ENCODE data around the gene RNF167.

Gene RNF167

DNA sequence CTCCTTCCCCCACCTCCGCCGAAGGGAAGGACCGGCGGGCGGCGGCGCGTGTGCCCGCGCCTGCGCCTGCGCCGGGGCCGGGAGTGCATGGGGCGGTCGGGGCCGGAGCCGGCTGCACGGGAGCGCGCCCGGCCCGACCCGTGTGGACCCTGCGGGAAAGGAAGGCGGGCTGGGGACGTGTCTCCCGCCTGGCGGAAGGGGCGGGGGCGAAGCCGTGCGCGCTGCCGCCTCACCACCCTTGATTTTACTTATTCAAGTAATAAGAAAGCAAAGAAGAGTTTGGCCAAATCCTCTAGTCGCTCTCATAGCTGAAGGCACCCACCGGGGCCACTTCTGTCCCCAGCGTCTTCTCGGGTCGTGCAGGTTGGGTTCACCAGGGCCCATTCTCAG is 8.9 kb downstream of the RNF167 start:
- no peak for TF ChIP-seq ARNT (IDR thresholded peaks at IDR 0.05)
- no peak for TF ChIP-seq ELF4 (IDR thresholded peaks at IDR 0.05)
- no peak for TF ChIP-seq LEF1 (IDR thresholded peaks at IDR 0.05; ENCODE audit: borderline replicate concordance)
- no peak for TF ChIP-seq SUZ12 (IDR thresholded peaks at IDR 0.05)
- no peak for TF ChIP-seq FOXM1 (IDR thresholded peaks at IDR 0.05; ENCODE audit: borderline replicate concordance)
- TF ChIP-seq HDGF (IDR thresholded peaks at IDR 0.05; ENCODE audit: borderline replicate concordance), result no peak
- no peak for TF ChIP-seq FOXA1 (IDR thresholded peaks at IDR 0.05)
- TF ChIP-seq NFRKB (IDR thresholded peaks at IDR 0.05), result no peak
- TF ChIP-seq L3MBTL2 (conservative IDR thresholded peaks at IDR 0.05), result no peak
- TF ChIP-seq ZNF384 (IDR thresholded peaks at IDR 0.05), result no peak
- TF ChIP-seq, protein P1, sequence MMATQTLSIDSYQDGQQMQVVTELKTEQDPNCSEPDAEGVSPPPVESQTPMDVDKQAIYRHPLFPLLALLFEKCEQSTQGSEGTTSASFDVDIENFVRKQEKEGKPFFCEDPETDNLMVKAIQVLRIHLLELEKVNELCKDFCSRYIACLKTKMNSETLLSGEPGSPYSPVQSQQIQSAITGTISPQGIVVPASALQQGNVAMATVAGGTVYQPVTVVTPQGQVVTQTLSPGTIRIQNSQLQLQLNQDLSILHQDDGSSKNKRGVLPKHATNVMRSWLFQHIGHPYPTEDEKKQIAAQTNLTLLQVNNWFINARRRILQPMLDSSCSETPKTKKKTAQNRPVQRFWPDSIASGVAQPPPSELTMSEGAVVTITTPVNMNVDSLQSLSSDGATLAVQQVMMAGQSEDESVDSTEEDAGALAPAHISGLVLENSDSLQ (IDR thresholded peaks at IDR 0.05), result no peak
- no peak for TF ChIP-seq SP1 (IDR thresholded peaks at IDR 0.05)
- peak; percentile 83 for DNase-seq (ENCODE audit: extremely low spot score)
- ChIA-PET CTCF (interaction anchor here (0.5 kb wide), 1 partner anchor 788 kb away, joined by 3 read pairs; no protein-coding TSS in a partner anchor), POLR2A (interaction anchor here (0.5 to 7.2 kb wide), 12 partner anchors 9 to 49 kb away, joined by 3 to 101 read pairs (median 4); partner anchors contain the start of genes CAMTA2, INCA1, KIF1C and RNF167)

DNA sequence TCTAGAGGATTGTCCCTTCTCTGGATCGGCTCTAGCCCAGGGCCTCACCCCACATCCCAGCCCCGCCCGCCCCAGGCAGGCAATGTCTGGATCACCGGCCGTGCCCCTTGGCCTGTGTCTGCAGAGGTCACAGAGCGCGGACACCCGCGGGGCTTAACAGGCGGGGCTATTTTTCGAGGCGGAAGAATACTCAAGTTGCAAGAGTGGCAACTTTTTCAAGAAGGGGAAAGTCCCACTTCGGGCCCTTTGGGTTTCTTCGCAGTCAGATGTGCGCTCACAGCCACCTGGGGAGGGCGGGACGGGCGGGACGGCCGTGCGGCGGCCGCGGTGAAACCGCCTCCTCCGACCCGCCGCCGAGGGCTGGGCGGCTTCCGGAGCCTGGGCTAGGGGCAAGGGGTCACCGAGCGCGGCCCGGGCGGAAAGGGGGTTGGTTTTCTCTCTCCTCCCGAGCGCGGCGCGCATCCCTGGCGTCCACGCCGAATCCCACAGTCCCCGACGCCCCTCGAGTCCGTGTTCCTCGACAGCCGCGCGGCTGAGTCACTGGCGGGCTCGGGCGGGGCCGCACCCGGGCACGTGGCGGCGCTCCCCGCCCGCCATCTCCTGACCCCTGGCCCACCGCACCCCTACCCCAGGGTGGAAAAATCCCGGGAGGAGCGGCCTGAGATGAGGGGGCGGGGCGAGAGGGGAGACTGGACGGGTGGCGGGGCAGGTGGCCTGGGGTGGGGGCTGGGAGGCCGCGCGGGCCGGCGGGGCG is 9.4 kb downstream of the RNF167 start:
- peak; percentile 45 for DNase-seq (ENCODE audit: extremely low spot score)
- TF ChIP-seq FOXK2 (IDR thresholded peaks at IDR 0.05) (no peak), L3MBTL2 (conservative IDR thresholded peaks at IDR 0.05) (peak; percentile 86)
- ChIA-PET CTCF (no interaction called here), POLR2A (interaction anchor here (0.5 to 9.2 kb wide), 12 partner anchors 8 to 46 kb away, joined by 3 to 110 read pairs (median 4); partner anchors contain the start of genes CAMTA2, RNF167, SLC25A11 and SPAG7)

DNA sequence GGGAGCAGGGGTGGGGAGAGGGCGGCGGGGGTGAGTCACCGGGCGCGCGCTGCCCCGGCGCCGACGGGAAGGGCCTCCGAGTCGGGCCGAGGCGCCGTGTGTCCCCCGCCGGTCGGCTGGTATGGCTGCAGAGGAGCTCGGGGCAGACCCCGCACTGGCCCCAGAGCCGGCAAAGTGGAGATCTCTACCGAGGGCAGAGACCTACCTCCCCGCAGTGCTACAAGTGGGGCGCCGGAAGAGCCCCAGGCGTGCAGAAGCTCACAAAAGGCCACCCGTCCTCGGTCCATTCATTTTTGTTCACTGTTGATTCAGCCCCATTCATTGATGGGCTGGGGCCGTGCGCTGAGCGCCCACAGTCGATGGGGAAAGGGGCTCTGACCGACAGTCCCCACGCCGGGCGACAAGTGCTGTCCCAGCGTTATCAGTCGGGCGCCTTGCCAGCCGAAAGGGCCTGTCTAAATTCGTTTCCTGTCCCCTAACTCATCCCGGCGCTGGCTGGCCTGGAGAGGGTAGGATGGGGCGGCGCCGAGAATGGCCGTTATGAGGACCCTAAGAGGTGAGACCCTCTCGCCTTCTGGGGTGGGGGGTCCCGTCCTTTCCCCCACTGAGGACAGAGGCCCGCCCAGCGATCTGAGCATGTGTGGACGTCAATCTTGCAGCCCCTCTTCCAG is 10.1 kb downstream of the RNF167 start:
- POLR2A ChIA-PET, result interaction anchor here (1.0 to 9.2 kb wide), 4 partner anchors 11 to 42 kb away, joined by 3 to 110 read pairs (median 52); partner anchors contain the start of genes RNF167, SLC25A11 and SPAG7
- DNase-seq (ENCODE audit: extremely low spot score), result no peak
- TF ChIP-seq FOXM1 (IDR thresholded peaks at IDR 0.05; ENCODE audit: borderline replicate concordance), result no peak
- CTCF ChIA-PET, result no interaction called here

DNA sequence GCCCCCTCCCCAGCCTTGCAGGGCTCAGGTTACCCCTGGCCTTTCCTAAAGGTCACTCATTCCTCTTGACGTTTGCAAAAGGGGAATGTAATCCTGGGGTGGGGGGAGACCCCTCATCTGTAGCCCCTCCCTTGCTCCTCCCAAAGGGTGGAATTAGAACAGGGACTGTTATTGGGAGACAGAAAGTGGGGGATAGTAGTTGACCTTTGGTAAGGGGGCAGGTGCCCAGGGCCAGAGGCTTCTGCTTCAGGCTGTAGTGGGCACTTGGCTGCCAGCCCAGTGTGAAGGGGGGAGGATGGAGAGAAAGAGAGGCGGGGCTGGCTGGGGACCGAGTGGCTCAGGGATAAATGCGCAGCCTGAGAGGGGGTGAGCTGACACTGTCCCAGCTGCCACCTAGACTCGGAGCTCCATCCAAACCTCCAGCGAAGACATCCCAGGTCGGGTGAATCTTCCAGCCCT is 10.7 kb downstream of the RNF167 start, which contains the start of gene ENO3:
ENO3 (plus strand) TSS at position 374 of the 459 bp plus-strand sequence. CDS start 711 bp downstream, outside the sequence.
- CTCF ChIA-PET, result interaction anchor here (1.1 kb wide), 1 partner anchor 42 kb away, joined by 3 read pairs; no protein-coding TSS in a partner anchor
- DNase-seq (ENCODE audit: extremely low spot score), result no peak
- TF ChIP-seq L3MBTL2 (conservative IDR thresholded peaks at IDR 0.05), result no peak
- TF ChIP-seq BHLHE40 (IDR thresholded peaks at IDR 0.05; ENCODE audit: borderline replicate concordance), result no peak
- TF ChIP-seq SUZ12 (IDR thresholded peaks at IDR 0.05), result no peak
- no peak for TF ChIP-seq ARNT (IDR thresholded peaks at IDR 0.05)
- TF ChIP-seq SP1 (IDR thresholded peaks at IDR 0.05), result no peak
- no peak for TF ChIP-seq TARDBP (IDR thresholded peaks at IDR 0.05)
- TF ChIP-seq, protein P1 (IDR thresholded peaks at IDR 0.05), result no peak
- TF ChIP-seq CTBP1 (IDR thresholded peaks at IDR 0.05; ENCODE audit: borderline replicate concordance), result no peak
- no peak for TF ChIP-seq FOXA1 (IDR thresholded peaks at IDR 0.05)
- no peak for TF ChIP-seq FOXK2 (IDR thresholded peaks at IDR 0.05)
- no peak for TF ChIP-seq ELF4 (IDR thresholded peaks at IDR 0.05)
- TF ChIP-seq HDGF (IDR thresholded peaks at IDR 0.05; ENCODE audit: borderline replicate concordance), result no peak
- TF ChIP-seq NFRKB (IDR thresholded peaks at IDR 0.05), result no peak
- no peak for TF ChIP-seq ZNF384 (IDR thresholded peaks at IDR 0.05)
- no peak for TF ChIP-seq LEF1 (IDR thresholded peaks at IDR 0.05; ENCODE audit: borderline replicate concordance)
- no peak for TF ChIP-seq FOXM1 (IDR thresholded peaks at IDR 0.05; ENCODE audit: borderline replicate concordance)
- POLR2A ChIA-PET, result interaction anchor here (1.2 to 9.2 kb wide), 7 partner anchors 11 to 43 kb away, joined by 3 to 110 read pairs (median 3); partner anchors contain the start of genes RNF167, SLC25A11 and SPAG7

DNA sequence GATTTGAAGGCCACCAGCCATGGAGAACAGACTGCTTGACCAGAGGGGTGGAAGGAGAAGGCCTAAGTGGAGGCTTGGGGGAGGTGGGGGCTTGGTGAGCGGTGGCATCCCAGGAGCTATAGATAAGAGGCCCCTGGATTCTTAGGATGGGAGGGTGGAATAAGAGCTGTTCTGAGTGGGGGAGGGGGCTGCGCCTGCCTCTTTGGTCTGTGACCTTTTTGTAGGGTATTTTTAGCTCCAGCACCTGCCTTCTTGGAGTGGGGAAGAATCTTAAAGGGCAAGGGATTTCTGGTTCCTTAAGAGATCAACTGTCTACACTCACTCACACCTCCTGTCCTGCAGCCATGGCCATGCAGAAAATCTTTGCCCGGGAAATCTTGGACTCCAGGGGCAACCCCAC is 11.4 kb downstream of the RNF167 start:
- POLR2A ChIA-PET, result interaction anchor here (1.2 to 9.2 kb wide), 8 partner anchors 10 to 44 kb away, joined by 3 to 110 read pairs (median 4); partner anchors contain the start of genes RNF167, SLC25A11 and SPAG7
- no peak for TF ChIP-seq ELF4 (IDR thresholded peaks at IDR 0.05)
- TF ChIP-seq FOXA1 (IDR thresholded peaks at IDR 0.05), result no peak
- no peak for TF ChIP-seq SP1 (IDR thresholded peaks at IDR 0.05)
- TF ChIP-seq FOXK2 (IDR thresholded peaks at IDR 0.05), result no peak
- no peak for TF ChIP-seq ZNF384 (IDR thresholded peaks at IDR 0.05)
- no peak for TF ChIP-seq L3MBTL2 (conservative IDR thresholded peaks at IDR 0.05)
- no peak for TF ChIP-seq BHLHE40 (IDR thresholded peaks at IDR 0.05; ENCODE audit: borderline replicate concordance)
- no peak for TF ChIP-seq LEF1 (IDR thresholded peaks at IDR 0.05; ENCODE audit: borderline replicate concordance)
- TF ChIP-seq, protein P1 (IDR thresholded peaks at IDR 0.05), result no peak
- no peak for TF ChIP-seq SUZ12 (IDR thresholded peaks at IDR 0.05)
- TF ChIP-seq ARNT (IDR thresholded peaks at IDR 0.05), result no peak
- no peak for TF ChIP-seq NFRKB (IDR thresholded peaks at IDR 0.05)
- TF ChIP-seq CTBP1 (IDR thresholded peaks at IDR 0.05; ENCODE audit: borderline replicate concordance), result no peak
- no peak for TF ChIP-seq FOXM1 (IDR thresholded peaks at IDR 0.05; ENCODE audit: borderline replicate concordance)
- TF ChIP-seq HDGF (IDR thresholded peaks at IDR 0.05; ENCODE audit: borderline replicate concordance), result no peak
- no peak for TF ChIP-seq TARDBP (IDR thresholded peaks at IDR 0.05)
- DNase-seq (ENCODE audit: extremely low spot score), result no peak
- CTCF ChIA-PET, result interaction anchor here (1.1 to 1.2 kb wide), 2 partner anchors 11 to 42 kb away, joined by 3 read pairs; partner anchors contain the start of gene RNF167

Measured in HEK293T (cell line).